ENCODE data around the gene STAB1.

DNA sequence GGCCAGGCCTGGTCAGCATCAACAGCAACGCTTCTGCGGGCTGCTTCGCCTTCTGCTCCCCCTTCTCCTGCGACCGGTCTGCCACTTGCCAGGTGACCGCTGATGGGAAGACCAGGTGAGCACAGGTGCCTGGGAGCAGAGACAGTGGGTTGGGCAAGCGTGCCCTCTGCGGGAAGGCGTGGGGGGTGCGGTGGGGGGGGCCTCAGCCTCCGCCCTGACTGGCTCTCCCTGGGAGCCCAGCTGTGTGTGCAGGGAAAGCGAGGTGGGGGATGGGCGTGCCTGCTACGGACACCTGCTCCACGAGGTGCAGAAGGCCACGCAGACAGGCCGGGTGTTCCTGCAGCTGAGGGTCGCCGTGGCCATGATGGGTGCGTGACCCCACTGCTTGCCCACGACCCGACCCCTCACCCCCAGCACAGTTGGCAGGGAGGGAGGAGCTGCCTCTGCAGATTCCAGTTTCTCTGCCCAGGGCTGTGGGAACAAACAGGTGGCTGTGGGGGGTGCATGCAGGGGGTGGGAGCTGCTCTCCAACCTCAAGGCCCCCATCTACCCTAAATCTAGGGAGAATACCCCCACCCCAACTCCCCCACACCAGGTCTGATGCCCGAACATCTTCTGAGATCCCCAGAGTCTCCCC is 8.8 kb downstream of the STAB1 start:
- TF ChIP-seq, protein P1, sequence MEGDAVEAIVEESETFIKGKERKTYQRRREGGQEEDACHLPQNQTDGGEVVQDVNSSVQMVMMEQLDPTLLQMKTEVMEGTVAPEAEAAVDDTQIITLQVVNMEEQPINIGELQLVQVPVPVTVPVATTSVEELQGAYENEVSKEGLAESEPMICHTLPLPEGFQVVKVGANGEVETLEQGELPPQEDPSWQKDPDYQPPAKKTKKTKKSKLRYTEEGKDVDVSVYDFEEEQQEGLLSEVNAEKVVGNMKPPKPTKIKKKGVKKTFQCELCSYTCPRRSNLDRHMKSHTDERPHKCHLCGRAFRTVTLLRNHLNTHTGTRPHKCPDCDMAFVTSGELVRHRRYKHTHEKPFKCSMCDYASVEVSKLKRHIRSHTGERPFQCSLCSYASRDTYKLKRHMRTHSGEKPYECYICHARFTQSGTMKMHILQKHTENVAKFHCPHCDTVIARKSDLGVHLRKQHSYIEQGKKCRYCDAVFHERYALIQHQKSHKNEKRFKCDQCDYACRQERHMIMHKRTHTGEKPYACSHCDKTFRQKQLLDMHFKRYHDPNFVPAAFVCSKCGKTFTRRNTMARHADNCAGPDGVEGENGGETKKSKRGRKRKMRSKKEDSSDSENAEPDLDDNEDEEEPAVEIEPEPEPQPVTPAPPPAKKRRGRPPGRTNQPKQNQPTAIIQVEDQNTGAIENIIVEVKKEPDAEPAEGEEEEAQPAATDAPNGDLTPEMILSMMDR (IDR thresholded peaks at IDR 0.05 in 4 of 5, conservative IDR thresholded peaks at IDR 0.05 in 1 of 5): no peak
- TF ChIP-seq POLR2A (IDR thresholded peaks at IDR 0.05): no peak

Measured in gastrocnemius medialis (tissue), 4 donors.